Measurements from ENCODE around the gene MPHOSPH10.
"Not testable (repeated sequence)": the region's sequence is repeated elsewhere in the genome, so short reads cannot be mapped to it uniquely, and the experiment has no call there.

The MPHOSPH10 gene, protein sequence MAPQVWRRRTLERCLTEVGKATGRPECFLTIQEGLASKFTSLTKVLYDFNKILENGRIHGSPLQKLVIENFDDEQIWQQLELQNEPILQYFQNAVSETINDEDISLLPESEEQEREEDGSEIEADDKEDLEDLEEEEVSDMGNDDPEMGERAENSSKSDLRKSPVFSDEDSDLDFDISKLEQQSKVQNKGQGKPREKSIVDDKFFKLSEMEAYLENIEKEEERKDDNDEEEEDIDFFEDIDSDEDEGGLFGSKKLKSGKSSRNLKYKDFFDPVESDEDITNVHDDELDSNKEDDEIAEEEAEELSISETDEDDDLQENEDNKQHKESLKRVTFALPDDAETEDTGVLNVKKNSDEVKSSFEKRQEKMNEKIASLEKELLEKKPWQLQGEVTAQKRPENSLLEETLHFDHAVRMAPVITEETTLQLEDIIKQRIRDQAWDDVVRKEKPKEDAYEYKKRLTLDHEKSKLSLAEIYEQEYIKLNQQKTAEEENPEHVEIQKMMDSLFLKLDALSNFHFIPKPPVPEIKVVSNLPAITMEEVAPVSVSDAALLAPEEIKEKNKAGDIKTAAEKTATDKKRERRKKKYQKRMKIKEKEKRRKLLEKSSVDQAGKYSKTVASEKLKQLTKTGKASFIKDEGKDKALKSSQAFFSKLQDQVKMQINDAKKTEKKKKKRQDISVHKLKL

DNA sequence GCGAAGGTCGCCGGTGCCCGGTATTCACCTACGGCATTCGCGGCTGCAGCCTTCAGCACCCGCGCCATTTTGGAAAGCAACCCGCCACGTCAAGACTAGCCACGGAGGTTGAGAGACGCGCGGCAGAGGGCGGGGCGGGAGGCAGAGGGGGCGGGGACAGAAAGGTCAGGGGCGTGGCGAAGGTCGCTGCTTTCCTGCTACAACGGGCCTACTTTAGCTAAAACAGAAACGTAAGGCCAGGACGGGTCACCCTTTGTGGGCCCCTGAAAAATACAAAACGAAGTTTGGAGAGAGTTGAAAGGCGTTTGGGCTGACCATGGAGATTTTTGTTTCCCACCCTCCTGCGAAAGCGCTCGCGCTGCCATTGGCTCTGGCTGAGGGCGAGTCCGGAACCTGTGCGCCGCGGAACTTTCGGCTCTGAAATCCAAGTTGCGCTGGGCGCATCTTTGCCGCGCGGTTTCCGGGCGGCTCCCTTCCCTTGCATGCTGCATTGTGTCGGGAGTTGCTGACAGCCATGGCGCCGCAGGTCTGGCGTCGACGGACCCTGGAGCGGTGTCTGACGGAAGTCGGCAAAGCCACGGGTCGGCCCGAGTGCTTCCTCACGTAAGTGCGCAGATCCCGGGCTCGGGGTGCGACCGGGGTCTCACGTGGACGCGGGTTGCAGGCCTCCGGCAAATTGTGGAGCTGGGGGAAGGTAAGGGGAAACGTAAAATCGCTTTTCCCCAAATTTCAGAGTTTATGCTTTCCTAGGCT is at the start of gene MPHOSPH10, which contains the start of gene MCEE:
MPHOSPH10 (plus strand) TSS at position 483 of the 753 bp plus-strand sequence; CDS start at position 515, 32 bp downstream.
MCEE (minus strand) TSS at position 78 of the 753 bp plus-strand sequence; CDS start at position 68, 10 bp downstream.
- peak; percentile 95 to 96 for ATAC-seq

- ATAC-seq = peak; percentile 71 to 85
Observed at GRCh38 chr2:71082402-71083252, 47.8 kb upstream of the MPHOSPH10 start.

DNA sequence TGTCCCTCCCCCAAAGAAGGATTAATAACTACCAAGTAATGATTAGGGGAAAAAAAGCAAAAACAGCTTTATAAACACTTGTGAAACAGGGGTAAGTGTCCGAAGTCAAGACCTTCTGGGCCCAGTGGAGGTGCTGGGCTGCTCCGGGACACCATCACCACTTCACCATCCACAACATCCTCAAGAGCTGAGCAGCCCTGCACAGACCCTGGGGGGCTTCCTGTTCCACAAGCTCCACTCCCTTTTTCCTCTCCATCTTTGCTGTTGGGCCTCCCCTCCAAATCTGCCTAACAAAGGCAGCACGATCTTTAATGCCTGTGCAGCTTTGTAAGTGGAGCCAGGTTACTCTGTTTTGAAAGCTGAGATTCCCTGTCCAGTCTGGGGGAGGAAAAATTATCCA is 47.1 kb upstream of the MPHOSPH10 start:
- not testable (repeated sequence) for ATAC-seq

DNA sequence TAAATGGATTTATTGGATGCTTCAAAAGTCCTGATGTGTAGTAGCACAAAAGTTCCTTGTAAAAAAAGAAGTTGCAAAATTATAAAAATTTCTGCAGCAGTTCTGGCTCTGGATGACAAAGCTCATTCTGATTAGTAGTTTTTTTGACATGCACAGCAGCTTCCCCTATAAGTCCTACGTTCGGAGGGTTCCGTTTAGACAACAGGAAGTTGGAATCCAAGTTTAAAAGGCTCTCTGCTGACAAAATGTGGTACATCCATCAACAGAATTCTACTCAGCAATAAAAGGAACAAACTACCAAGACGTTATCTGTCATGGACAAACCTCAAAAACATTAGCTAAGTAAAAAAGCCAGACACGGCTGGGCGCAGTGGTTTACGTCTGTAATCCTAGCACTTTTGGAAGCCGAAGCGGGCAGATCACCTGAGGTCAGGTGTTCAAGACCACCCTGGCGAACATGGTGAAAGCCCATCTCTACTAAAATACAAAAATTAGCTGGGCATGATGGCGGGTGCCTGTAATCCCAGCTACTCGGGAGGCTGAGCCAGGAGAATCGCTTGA is 46.6 kb upstream of the MPHOSPH10 start:
- not testable (repeated sequence) for ATAC-seq

- ATAC-seq = not testable (repeated sequence)
Observed at GRCh38 chr2:71085325-71086003, 45.0 kb upstream of the MPHOSPH10 start.

GRCh38 chr2:71089475-71089874 is 41.0 kb upstream of the MPHOSPH10 start:
- ATAC-seq = not testable (repeated sequence)

DNA sequence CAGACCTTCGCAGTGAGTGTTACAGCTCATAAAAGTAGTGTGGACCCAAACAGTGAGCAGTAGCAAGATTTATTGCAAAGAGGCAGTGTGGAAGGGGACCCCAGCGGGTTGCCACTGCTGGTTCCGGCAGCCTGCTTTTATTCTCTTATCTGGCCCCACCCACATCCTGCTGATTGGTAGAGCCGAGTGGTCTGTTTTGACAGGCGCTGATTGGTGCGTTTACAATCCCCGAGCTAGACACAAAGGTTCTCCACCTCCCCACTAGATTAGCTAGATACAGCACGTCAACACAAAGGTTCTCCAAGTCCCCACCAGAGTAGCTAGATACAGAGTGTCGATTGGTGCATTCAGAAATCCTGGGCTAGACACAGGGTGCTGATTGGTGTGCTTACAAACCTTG is 38.6 kb upstream of the MPHOSPH10 start:
- ATAC-seq = not testable (repeated sequence)

- ATAC-seq = not testable (repeated sequence)
Observed at GRCh38 chr2:71092491-71093260, 37.8 kb upstream of the MPHOSPH10 start.

DNA sequence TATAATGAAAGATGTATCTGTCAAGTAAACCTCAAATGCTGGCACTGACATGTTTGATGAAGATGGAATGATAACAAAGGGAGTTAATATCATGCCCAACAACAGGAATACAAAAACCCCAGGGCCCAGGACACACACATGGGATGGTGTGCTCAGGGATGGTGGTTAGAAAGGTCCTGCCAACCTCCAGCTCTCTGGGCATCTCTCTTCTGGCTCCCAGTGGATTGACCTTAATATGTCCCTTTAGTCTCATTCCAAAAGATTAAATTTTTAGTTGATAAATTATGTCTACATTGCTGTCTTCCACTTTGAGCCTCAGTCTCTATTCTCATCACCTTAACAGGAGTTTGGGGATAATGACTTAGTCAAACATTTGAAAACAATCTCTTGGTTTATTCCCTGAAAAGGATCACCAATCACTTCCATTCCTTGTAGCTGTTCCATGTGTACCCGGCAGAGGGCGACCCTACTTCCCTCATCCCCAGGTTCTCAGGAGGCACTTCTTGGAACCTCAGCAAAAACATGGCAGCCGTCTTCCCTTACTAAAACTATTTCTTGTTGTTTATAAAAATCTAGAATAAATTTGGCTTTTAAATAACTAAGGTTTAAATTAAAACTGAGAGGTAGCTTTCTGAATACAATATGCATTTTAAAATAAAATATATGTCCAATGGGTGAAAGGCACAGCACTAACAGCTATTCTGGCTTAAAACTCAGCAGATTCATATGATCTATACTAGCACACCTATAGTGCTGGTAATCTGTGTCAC is 30.1 kb upstream of the MPHOSPH10 start:
- no peak for ATAC-seq

GRCh38 chr2:71101656-71102055 is 28.8 kb upstream of the MPHOSPH10 start:
- ATAC-seq = no peak

DNA sequence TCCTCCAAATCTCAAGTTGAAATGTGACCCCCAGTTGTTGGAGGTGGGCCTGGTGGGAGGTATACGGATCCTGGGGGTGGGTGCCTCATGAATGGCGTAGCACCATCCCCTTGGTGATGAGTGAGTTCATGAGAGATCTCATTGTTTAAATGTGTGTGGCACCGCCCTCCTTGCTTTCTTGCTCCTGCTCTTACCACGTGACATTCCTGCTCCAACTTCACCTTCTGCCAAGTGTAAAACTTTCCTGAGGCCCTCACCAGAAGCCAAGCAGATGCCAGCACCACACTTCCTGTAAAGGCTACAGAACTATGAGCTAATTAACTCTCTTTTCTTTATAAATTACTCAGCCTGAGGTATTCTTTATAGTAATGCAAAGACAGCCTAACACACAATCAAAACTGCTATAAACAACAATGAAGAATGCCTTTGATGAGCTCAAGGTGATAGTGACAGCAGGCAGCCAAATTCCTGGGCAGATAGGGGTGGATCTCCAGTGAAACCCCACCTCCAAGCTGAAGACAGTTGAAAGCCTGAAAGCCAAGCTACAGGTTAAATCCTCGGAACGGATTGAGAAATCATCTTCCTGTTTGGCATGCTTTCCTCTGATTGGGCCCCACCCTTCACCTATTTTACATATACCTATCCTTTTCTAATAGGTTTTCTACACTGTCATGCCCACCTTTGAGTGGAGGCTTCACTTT is 27.3 kb upstream of the MPHOSPH10 start:
- ATAC-seq = no peak

GRCh38 chr2:71103809-71104208 is 26.6 kb upstream of the MPHOSPH10 start:
- no peak for ATAC-seq

DNA sequence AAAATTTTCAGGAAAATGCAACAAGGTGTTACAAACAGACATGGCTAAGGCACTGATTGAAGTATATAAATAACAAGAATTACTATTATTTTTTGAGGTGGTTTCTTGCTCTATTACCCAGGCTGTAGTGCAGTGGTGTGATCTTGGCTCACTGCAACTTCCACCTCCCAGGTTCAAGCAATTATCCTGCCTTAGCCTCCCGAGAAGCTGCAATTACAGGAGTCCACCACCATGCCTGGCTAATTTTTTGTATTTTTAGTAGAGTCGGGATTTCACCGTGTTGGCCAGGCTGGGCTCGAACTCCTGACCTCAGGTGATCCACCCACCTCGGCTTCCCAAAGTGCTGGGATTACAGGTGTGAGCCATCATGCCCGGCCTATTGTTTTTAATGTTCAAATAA is 24.0 kb upstream of the MPHOSPH10 start:
- not testable (repeated sequence) for ATAC-seq

DNA sequence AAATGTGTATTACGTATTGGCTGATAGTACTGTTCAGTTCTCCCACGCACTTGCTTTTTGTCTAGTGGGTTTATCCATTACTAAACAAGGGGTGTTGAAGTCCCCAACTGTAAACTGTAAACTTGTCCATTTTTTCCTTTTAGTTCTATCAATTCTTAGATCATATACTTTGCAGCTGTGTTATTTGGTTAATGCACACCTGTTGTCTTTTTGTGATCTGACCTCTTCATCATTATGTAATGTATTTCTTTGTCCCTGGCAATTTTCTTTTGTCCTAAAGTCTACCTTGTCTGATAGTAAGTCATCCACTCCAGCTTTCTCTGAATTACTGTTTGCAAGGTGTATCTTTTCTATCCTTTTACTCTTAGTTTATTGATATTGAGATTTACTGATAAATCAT is 22.3 kb upstream of the MPHOSPH10 start:
- ATAC-seq = no peak

- no peak for ATAC-seq
Observed at GRCh38 chr2:71113843-71114242, 16.6 kb upstream of the MPHOSPH10 start.

DNA sequence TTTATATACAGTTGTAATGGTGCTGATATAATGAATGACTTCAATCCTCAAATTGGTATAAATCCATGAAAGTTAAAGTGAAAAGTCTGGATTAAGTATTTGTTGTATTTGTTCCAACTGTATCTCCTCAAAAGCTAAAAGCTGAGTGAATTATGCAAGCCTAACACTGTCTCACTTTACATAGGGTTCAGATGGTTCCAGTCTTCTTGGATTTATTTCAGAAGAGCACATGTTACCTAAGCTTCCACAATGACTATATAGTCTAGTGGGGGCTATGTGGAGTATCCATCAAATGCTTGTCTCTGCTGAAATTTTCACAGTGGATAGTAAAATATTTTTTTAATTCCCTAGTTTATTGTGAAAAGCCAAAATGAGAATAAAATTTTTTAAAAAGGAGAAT is 13.4 kb upstream of the MPHOSPH10 start:
- no peak for ATAC-seq

DNA sequence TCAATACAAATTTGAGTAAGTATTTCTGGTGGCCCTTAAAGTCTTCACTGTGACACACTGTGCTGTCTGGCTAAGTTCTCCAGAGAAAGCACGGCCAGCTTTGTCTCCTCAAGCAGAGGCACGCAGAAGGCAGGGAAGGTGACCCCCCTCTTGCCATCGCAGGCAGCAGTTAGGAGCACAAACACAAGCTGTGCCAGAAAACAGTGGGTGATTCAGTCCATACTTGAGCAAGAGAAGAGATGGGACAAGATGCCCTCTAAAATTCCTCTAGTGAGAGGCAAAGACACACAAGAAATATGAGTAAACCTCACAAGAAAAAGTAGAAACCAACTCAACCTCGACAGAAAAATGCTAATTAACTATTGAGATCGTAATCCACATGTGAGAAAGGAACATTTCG is 10.2 kb upstream of the MPHOSPH10 start:
- no peak for ATAC-seq

GRCh38 chr2:71121479-71121878 is 9.0 kb upstream of the MPHOSPH10 start:
- ATAC-seq = no peak
